Peyer's patch (tissue), 4 donors: ENCODE data around the gene MON1A. TPM values are rescaled to one million over a fixed set of nuclear protein-coding genes. Genes with fewer than 3 reads are reported as not detected.

Source experiments
- DNase-seq, 3 donors: peaks; one replicate each; pipeline ENCODE4 v3.0.0-alpha.2; 2017 to 2019
- H3K27ac ChIP-seq, 4 donors: fragments of 200-600 bp; sonication (generic); one replicate each; pipeline ENCODE4 v1.5.1; 2016 to 2019
- H3K27me3 ChIP-seq, 2 donors: fragments of 200-600 bp; sonication (generic); one replicate each; pipeline ENCODE4 v1.5.1; 2019
- H3K36me3 ChIP-seq, 3 donors: fragments of 200-600 bp; sonication (generic); one replicate each; pipeline ENCODE4 v1.5.1; 2016 to 2019
- H3K4me1 ChIP-seq, 4 donors: fragments of 200-600 bp; sonication (generic); one replicate each; pipeline ENCODE4 v1.5.1; 2016 to 2019
- H3K4me3 ChIP-seq, 4 donors: fragments of 200-600 bp; sonication (generic); 1 replicate in 3 of 4; 2 replicates in 1 of 4; pipeline ENCODE4 v1.5.1; 2016 to 2019; ENCODE audit warnings: mild to moderate bottlenecking in 1 of 4
- H3K9me3 ChIP-seq, 4 donors: fragments of 200-600 bp; sonication (generic); one replicate each; pipeline ENCODE4 v1.5.1; 2016 to 2019; ENCODE audit warnings: mild to moderate bottlenecking in 1 of 4
- POLR2A ChIP-seq, 2 donors: fragments of 450-650 bp; IDR thresholded peaks; one replicate each; pipeline ENCODE4 v1.5.1; 2017; ENCODE audit warnings: antibody characterized with exemption in 2 of 2, mild to moderate bottlenecking in 2 of 2, moderate library complexity in 2 of 2
- total RNA-seq, 4 donors: library from RNA; depleted of rRNA; stranded (reverse); fragments of >200 nt; gene quantifications; one replicate each; pipeline ENCODE4 v1.1.0, GENCODE V29; 2016
- TF ChIP-seq, protein P1 (sequence below), 6 experiments: fragments of 450-650 bp in 4 of 6; fragments of 200-600 bp in 2 of 6; sonication (generic) in 1 of 6; IDR thresholded peaks; one replicate each; pipeline ENCODE4 v1.5.1; 2017 to 2019; ENCODE audit warnings: antibody characterized with exemption in 6 of 6, mild to moderate bottlenecking in 3 of 6, moderate library complexity in 1 of 6

MON1A gene
- total RNA-seq, 4 donors from 2014 or later, result 19.0 to 32.3 (median 22.5) TPM

DNA sequence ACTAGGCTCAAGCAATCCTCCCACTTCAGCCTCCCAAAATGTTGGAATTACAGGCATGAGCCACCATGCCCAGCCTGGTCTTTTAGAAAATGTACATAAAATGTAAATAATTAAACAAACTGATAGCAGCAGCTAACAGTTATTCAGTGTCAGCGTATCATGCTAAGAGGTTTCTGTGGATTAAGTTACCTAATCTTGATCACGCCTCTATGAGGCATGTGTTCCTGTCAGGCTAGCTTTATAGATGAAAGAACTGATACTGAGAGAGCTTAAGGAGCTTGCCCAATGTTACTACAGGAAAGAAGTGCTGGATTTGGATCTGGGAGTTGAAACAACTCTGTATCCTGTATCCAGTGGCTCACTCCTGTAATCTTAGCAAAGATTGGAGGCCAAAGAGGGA is 14.7 kb downstream of the MON1A start:
- peaks cover 0 to 33% (median 0%) of the 10 kb centered on the region in 3 donors for H3K36me3 ChIP-seq
- no peaks in the 10 kb centered on the region for H3K9me3 ChIP-seq
- DNase-seq, result no peak
- no peaks in the 10 kb centered on the region for H3K4me1 ChIP-seq
- no peak overlapping the region for H3K4me3 ChIP-seq
- H3K27ac ChIP-seq, result no peak overlapping the region
- no peaks in the 10 kb centered on the region for H3K27me3 ChIP-seq
- TF ChIP-seq POLR2A (IDR thresholded peaks at IDR 0.05), result no peak
- TF ChIP-seq, protein P1, sequence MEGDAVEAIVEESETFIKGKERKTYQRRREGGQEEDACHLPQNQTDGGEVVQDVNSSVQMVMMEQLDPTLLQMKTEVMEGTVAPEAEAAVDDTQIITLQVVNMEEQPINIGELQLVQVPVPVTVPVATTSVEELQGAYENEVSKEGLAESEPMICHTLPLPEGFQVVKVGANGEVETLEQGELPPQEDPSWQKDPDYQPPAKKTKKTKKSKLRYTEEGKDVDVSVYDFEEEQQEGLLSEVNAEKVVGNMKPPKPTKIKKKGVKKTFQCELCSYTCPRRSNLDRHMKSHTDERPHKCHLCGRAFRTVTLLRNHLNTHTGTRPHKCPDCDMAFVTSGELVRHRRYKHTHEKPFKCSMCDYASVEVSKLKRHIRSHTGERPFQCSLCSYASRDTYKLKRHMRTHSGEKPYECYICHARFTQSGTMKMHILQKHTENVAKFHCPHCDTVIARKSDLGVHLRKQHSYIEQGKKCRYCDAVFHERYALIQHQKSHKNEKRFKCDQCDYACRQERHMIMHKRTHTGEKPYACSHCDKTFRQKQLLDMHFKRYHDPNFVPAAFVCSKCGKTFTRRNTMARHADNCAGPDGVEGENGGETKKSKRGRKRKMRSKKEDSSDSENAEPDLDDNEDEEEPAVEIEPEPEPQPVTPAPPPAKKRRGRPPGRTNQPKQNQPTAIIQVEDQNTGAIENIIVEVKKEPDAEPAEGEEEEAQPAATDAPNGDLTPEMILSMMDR (IDR thresholded peaks at IDR 0.05), result no peak

DNA sequence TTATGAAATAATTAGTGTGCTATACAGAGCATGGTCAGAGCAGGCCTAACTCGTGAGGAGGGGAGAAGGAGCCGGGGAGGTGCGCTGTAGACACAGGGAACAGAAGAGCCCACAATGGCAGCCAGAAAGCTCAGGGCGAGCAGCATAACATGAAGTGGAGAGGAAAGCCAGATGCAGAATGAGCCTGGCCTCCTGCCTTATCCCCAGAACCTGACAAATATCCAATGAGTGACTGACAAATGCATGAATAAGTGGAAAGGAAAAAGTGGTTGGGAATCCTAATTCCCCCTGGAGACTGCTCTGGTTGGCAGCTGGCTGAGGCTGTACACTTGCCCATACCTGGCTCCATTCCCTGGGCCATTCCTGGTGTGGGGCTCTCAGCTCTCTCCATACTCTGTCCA is 16.7 kb downstream of the MON1A start:
- TF ChIP-seq, protein P1 (IDR thresholded peaks at IDR 0.05), result no peak
- no peak for TF ChIP-seq POLR2A (IDR thresholded peaks at IDR 0.05)
- Histone ChIP-seq H3K27ac (no peak overlapping the region), H3K9me3 (no peaks in the 10 kb centered on the region), H3K4me1 (no peaks in the 10 kb centered on the region), H3K4me3 (no peak overlapping the region), H3K27me3 (no peaks in the 10 kb centered on the region), H3K36me3 (peaks cover 0 to 47% (median 0%) of the 10 kb centered on the region in 3 donors)
- DNase-seq, result no peak

DNA sequence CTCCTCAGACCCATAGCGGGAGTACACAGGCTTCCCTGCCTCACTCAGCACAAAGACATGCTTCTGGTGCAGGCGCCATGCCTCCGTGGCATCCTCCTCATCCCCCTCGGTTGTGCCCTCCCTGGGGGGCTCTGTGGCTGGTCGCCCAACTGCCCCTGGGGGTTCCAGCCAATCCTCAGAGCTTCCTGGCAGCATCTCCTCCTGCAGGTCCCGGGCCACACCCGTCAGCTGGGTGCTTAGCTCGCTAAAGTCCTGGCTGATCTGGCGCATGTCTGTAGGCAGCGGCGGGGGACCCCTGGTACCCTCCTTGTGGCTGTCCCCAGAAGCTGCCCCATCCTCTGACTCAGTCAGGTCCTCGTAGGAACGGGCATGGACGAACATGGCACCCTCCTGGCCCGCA is 18.0 kb downstream of the MON1A start:
- Histone ChIP-seq H3K36me3 (peaks cover 0 to 47% (median 0%) of the 10 kb centered on the region in 3 donors), H3K9me3 (no peaks in the 10 kb centered on the region), H3K27me3 (no peaks in the 10 kb centered on the region), H3K27ac (no peak overlapping the region), H3K4me1 (peaks cover 0 to 11% (median under 1%) of the 10 kb centered on the region in 4 donors), H3K4me3 (no peak overlapping the region)
- no peak for DNase-seq
- TF ChIP-seq, protein P1 (IDR thresholded peaks at IDR 0.05), result no peak
- no peak for TF ChIP-seq POLR2A (IDR thresholded peaks at IDR 0.05)

DNA sequence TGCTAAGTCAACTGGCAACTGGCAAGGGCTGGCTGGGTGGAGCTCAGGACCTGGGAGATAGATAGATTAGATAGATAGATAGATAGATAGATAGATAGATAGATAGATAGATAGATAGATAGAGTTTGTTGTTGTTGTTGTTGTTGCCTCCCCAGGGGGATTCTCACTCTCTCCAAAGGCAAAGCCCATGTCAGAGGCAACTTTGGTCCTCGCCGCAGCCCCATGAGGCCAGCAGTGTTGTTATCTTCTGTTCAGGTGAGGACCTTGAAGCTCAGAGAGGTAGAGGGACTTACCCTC is 18.5 kb downstream of the MON1A start:
- Histone ChIP-seq H3K27ac (no peak overlapping the region), H3K27me3 (no peaks in the 10 kb centered on the region), H3K36me3 (peaks cover 0 to 47% (median 0%) of the 10 kb centered on the region in 3 donors), H3K4me1 (peaks cover 0 to 16% (median 3%) of the 10 kb centered on the region in 4 donors), H3K9me3 (no peaks in the 10 kb centered on the region), H3K4me3 (no peak overlapping the region)
- DNase-seq, result no peak
- TF ChIP-seq, protein P1 (IDR thresholded peaks at IDR 0.05), result no peak
- TF ChIP-seq POLR2A (IDR thresholded peaks at IDR 0.05), result no peak

DNA sequence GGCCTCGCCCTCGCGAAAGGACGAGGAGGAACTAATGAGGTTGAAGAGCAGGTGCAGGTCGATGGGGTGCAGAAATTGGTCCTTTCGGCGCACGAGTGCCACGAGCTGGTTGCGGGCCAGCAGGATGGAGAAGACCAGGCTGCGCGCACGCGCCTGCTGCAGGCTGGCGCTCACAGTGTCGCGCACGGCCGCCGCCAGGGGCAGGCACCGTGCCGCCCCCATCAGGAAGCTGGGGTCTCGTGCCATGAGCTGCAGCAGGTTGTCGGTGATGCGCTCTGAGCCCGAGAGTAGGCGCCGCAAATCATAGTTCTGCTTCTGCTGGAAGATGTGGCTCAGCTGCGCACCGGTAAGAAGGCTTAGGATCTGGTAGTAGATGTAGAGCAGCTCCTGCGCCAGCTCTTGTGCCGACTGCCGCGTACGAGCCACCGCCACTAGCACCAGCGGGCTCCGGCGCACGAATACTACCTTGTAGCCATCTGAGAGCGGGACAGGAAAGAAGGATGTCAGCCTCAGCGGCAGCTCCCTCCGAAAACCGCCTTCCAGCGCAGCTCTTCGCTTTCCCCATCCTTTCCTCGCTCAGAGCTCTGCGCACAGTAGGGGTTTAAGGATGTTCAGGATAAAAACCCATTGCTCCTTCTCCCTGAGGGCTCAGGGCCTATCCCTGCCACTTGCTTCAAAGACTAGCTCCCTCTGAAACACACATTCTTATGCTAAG is 19.0 kb downstream of the MON1A start:
- TF ChIP-seq POLR2A (IDR thresholded peaks at IDR 0.05), result no peak
- TF ChIP-seq, protein P1 (IDR thresholded peaks at IDR 0.05), result no peak
- Histone ChIP-seq H3K27me3 (no peaks in the 10 kb centered on the region), H3K27ac (no peak overlapping the region), H3K36me3 (peaks cover 0 to 47% (median 0%) of the 10 kb centered on the region in 3 donors), H3K4me3 (no peak overlapping the region), H3K9me3 (no peaks in the 10 kb centered on the region), H3K4me1 (peaks cover 0 to 21% (median 3%) of the 10 kb centered on the region in 4 donors)
- no peak for DNase-seq
